ENCODE results near the gene ABHD14A.

DNA sequence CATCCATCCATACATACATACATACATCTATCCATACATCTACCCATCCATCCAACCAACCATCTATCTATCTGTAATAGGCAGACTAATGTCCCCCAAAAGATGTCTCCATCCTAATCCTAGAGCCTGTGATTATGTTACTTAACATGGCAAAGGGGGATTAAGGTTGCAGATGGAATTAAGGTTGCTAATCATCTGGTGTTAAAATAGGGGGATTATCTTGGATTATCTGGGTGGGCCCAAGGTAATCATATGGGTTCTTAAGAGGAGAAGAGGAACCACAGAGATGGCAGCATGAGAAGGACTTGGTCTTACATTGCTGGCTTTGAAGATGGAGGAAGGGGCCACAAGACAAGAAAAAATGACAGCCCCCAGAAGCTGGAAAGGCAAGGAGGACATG, 35.6 kb downstream of the ABHD14A start:
- TF ChIP-seq POLR2A (IDR thresholded peaks at IDR 0.05; ENCODE audit: low read depth, low read length) (no peak), CTCF (conservative IDR thresholded peaks at IDR 0.05; ENCODE audit: low read depth, low read length) (no peak), MAZ (IDR thresholded peaks at IDR 0.05; ENCODE audit: borderline replicate concordance, low read depth, low read length) (no peak), CEBPB (IDR thresholded peaks at IDR 0.05; ENCODE audit: low read depth, low read length) (no peak), ELK1 (IDR thresholded peaks at IDR 0.05; ENCODE audit: borderline replicate concordance, low read depth, low read length) (no peak), MXI1 (IDR thresholded peaks at IDR 0.05; ENCODE audit: borderline replicate concordance, low read depth, low read length) (no peak), USF2 (IDR thresholded peaks at IDR 0.05; ENCODE audit: low read depth, low read length) (no peak), NFE2L2 (IDR thresholded peaks at IDR 0.05; ENCODE audit: low read depth, low read length) (no peak), RCOR1 (IDR thresholded peaks at IDR 0.05; ENCODE audit: insufficient replicate concordance, low read length) (no peak), RAD21 (IDR thresholded peaks at IDR 0.05; ENCODE audit: low read length) (no peak), SMC3 (IDR thresholded peaks at IDR 0.05; ENCODE audit: low read depth, low read length) (no peak), RFX5 (IDR thresholded peaks at IDR 0.05; ENCODE audit: low read depth, low read length) (no peak), CHD1 (IDR thresholded peaks at IDR 0.05; ENCODE audit: low read depth, low read length) (no peak), MAFK (IDR thresholded peaks at IDR 0.05; ENCODE audit: low read depth, low read length) (no peak)
